Endothelial cell of hepatic sinusoid (primary cell): ENCODE data around the gene KRT28.

Source experiments
- in situ Hi-C: cut with HindIII; loops from 2 replicates; pipeline ENCODE4 v1.10.0; 2017; ENCODE audit warnings: low sequenced_read_pairs

KRT28 gene

GRCh38 chr17:40799859-40800258 is at the start of gene KRT28:
Gene KRT28, minus strand, starts transcription at chr17:40799959. Its CDS starts 66 bp downstream, at chr17:40799893.
- in situ Hi-C loops = no loop called here

- in situ Hi-C loops = no loop called here
Observed at GRCh38 chr17:40848583-40849235, 49.0 kb upstream of the KRT28 start.

- in situ Hi-C loops = no loop called here
Observed at GRCh38 chr17:40846515-40847144, 46.9 kb upstream of the KRT28 start.

GRCh38 chr17:40844671-40845107 is 44.9 kb upstream of the KRT28 start:
- in situ Hi-C loops = no loop called here

GRCh38 chr17:40843242-40843641 is 43.5 kb upstream of the KRT28 start:
- in situ Hi-C loops = no loop called here

GRCh38 chr17:40841246-40841645 is 41.5 kb upstream of the KRT28 start:
- in situ Hi-C loops = no loop called here

- in situ Hi-C loops = no loop called here
Observed at GRCh38 chr17:40839194-40839593, 39.4 kb upstream of the KRT28 start.

GRCh38 chr17:40836020-40836419 is 36.3 kb upstream of the KRT28 start:
- in situ Hi-C loops = no loop called here

GRCh38 chr17:40833882-40834281 is 34.1 kb upstream of the KRT28 start:
- in situ Hi-C loops = no loop called here

GRCh38 chr17:40832840-40833239 is 33.1 kb upstream of the KRT28 start:
- in situ Hi-C loops = no loop called here

GRCh38 chr17:40830085-40830776 is 30.5 kb upstream of the KRT28 start:
- in situ Hi-C loops = no loop called here

- in situ Hi-C loops = no loop called here
Observed at GRCh38 chr17:40828454-40829044, 28.8 kb upstream of the KRT28 start.

- in situ Hi-C loops = no loop called here
Observed at GRCh38 chr17:40827746-40828453, 28.1 kb upstream of the KRT28 start.

- in situ Hi-C loops = no loop called here
Observed at GRCh38 chr17:40825599-40825998, 25.8 kb upstream of the KRT28 start.

- in situ Hi-C loops = no loop called here
Observed at GRCh38 chr17:40824015-40824832, 24.5 kb upstream of the KRT28 start.

GRCh38 chr17:40822132-40822812 is 22.5 kb upstream of the KRT28 start, which contains the start of gene KRT10:
Gene KRT10, minus strand, starts transcription at chr17:40822614. Its CDS starts 29 bp downstream, at chr17:40822585.
- in situ Hi-C loops = no loop called here

GRCh38 chr17:40821536-40821935 is 21.8 kb upstream of the KRT28 start:
- in situ Hi-C loops = no loop called here

GRCh38 chr17:40820228-40820838 is 20.6 kb upstream of the KRT28 start:
- in situ Hi-C loops = no loop called here

- in situ Hi-C loops = no loop called here
Observed at GRCh38 chr17:40819528-40820125, 19.9 kb upstream of the KRT28 start.
